ENCODE measurements around the gene APOBEC3F.

DNA sequence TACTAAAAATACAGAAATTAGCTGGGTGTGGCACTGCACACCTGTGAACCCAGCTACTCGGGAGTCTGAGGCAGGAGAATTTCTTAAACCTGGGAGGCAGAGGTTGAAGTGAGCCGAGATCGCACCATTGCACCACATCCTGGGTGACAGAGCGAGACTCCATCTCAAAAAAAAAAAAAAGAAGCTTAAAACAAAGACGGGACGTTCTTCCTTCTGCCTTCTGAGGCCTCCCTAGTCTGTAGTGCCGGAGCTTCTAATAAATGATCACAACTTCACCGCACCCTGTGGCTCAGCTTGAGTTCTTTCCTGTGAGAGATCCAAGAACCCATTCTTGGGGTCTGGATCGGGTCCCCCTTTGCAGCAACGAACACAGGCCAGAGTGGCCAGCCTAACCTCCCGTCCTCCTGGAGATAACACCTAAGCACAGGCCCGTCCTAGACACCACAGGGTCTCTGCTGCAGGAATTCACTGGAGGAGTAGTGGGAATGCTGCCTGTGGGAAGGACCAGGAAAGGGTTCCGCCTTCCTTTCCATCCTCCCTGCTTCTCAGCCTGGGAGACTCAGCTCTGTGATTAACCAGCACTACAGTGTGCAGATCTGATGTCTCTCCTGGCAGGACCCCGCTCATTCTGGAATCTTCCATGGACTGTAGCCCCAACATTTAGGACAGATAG, 54.2 kb downstream of the APOBEC3F start:
- TF ChIP-seq EZH2phosphoT487 (IDR thresholded peaks at IDR 0.05; ENCODE audit: borderline replicate concordance, low read length), result no peak
- TF ChIP-seq, protein P1, sequence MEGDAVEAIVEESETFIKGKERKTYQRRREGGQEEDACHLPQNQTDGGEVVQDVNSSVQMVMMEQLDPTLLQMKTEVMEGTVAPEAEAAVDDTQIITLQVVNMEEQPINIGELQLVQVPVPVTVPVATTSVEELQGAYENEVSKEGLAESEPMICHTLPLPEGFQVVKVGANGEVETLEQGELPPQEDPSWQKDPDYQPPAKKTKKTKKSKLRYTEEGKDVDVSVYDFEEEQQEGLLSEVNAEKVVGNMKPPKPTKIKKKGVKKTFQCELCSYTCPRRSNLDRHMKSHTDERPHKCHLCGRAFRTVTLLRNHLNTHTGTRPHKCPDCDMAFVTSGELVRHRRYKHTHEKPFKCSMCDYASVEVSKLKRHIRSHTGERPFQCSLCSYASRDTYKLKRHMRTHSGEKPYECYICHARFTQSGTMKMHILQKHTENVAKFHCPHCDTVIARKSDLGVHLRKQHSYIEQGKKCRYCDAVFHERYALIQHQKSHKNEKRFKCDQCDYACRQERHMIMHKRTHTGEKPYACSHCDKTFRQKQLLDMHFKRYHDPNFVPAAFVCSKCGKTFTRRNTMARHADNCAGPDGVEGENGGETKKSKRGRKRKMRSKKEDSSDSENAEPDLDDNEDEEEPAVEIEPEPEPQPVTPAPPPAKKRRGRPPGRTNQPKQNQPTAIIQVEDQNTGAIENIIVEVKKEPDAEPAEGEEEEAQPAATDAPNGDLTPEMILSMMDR (conservative IDR thresholded peaks at IDR 0.05; ENCODE audit: low read depth, low read length), result no peak

Measured in PC-3 (cell line).